Dendritic cell treated with granulocyte-macrophage colony-stimulating factor and Interleukin-4, amounts not matched to agents 40 ng/mL and 50 ng/mL, for 4 days (primary cell): ENCODE measurements around the gene AGER.
"Not testable (repeated sequence)": the region's sequence is repeated elsewhere in the genome, so short reads cannot be mapped to it uniquely, and the experiment has no call there.

Source experiments
- H3K27ac Mint-ChIP-seq: one replicate; pipeline ENCODE4 v1.8.0; 2022; ENCODE audit warnings: mild to moderate bottlenecking, mixed read lengths
- H3K27me3 Mint-ChIP-seq: one replicate; pipeline ENCODE4 v1.8.0; 2022; ENCODE audit warnings: mild to moderate bottlenecking, mixed read lengths
- H3K36me3 Mint-ChIP-seq: one replicate; pipeline ENCODE4 v1.8.0; 2022; ENCODE audit warnings: low read depth, mixed read lengths
- H3K4me1 Mint-ChIP-seq: one replicate; pipeline ENCODE4 v1.8.0; 2022; ENCODE audit warnings: low read depth, mixed read lengths
- H3K4me3 Mint-ChIP-seq: one replicate; pipeline ENCODE4 v1.8.0; 2022; ENCODE audit warnings: mild to moderate bottlenecking, moderate library complexity, mixed read lengths
- H3K9me3 Mint-ChIP-seq: one replicate; pipeline ENCODE4 v1.8.0; 2022; ENCODE audit warnings: mixed read lengths
- intact Hi-C: fragments of 100-400 bp; cut with micrococcal nuclease; formaldehyde crosslinking; loops from one replicate; pipeline ENCODE4 v1.15.0; 2022

Gene AGER

DNA sequence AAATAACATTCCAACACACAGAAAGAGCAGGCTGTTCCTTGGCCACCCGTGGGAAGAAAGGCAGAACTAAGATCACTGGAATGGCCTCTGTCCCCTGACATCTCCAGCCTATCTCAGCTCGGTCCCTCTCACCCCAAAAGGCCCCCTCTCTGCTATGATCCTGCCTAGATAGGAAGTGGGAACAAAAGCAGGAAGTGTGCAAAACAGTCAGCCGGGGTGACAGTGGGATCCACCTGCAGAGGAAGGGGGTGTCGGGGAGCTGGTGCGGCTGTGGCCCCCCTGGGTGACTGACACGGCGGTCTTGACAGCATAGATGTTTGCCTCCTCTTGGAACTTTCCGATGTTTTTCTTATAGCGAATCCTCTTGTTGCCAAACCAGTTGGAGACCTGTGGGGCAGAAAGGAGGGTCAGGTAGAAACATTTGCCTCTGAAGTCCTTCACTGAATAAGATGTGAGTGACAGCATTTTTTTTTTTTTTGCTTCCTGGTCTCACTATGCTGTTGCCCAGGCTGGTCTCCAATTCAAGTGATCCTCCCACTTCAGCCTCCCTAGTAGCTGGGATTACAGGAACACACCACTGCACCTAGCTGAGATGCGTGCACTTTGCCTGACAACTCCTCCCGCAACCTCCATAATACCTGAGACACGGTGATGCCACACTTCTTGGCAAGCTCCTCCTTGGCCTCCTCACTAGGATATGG is 3.1 kb upstream of the AGER start:
- Mint-ChIP-seq H3K9me3 (no peaks in the 10 kb centered on the region), H3K27ac (peak overlapping the region; percentile 93), H3K4me1 (peaks cover 69% of the 10 kb centered on the region), H3K4me3 (peak overlapping the region; percentile 95), H3K27me3 (no peaks in the 10 kb centered on the region), H3K36me3 (peaks cover 90% of the 10 kb centered on the region)
- intact Hi-C loops, result no loop called here

DNA sequence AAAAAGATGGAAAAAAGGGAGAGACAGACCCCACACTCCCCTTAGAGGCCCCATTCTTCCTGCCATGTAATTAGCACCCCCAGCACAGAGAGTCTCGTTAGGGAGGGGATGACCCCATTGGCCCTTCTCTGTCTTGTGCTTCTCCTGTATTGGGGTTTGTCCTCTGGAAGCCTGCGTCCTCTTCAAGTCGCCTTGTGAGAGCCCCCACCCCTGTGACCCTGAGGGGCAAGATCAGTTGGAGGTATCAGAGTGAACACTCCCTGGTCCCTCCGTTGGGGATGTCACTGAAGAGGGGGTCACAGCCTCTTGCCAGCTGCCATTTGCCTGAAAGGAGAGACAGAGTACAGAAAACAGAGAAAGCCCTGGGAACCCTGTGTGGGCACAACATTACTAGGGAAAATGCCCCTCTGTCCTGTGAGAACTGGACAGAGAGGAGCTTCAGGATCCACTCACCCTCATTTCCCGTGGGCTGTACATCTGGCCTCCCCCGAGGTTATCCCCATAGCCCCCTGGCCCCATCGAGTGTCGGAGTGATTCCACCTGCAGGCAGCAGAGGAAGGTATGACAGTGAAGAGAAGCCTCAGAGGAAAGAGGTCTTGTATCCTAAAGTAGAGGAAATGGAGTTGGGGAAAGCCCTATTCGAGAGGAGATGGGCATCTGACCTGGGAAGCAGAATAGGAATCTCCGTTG is 2.2 kb upstream of the AGER start:
- peaks cover 90% of the 10 kb centered on the region for H3K36me3 Mint-ChIP-seq
- intact Hi-C loops, H3K27me3 Mint-ChIP-seq, H3K9me3 Mint-ChIP-seq: not testable (repeated sequence)
- H3K4me3 Mint-ChIP-seq, result peak overlapping the region; percentile 95
- H3K4me1 Mint-ChIP-seq, result peaks cover 69% of the 10 kb centered on the region
- H3K27ac Mint-ChIP-seq, result peak overlapping the region; percentile 93

DNA sequence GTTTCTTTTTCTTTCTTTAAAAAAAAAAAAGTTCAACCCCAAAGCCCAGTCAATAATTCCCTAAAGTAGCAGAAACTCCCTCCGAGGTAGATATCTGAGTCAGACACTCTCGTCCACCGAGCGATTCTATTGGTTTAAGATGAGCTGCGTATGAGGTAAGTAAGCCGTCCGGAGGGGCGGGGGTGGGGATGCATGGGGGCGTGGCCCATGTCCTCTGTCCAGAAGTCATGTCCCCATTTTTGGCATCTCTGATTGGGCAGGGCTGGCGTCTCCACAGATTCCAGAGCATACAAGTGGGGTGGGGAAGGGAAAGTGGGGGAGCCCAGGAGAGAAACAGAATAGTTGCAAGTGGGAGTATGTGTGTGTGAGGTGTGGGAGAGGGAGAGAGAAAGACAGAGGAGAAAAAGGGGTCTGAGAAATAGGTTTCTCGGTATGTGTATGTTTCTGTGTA is 1.7 kb upstream of the AGER start:
- H3K27me3 Mint-ChIP-seq, intact Hi-C loops, H3K9me3 Mint-ChIP-seq: not testable (repeated sequence)
- Mint-ChIP-seq H3K36me3 (peaks cover 90% of the 10 kb centered on the region), H3K4me1 (peaks cover 69% of the 10 kb centered on the region), H3K4me3 (peak overlapping the region; percentile 65), H3K27ac (peak overlapping the region; percentile 93)

DNA sequence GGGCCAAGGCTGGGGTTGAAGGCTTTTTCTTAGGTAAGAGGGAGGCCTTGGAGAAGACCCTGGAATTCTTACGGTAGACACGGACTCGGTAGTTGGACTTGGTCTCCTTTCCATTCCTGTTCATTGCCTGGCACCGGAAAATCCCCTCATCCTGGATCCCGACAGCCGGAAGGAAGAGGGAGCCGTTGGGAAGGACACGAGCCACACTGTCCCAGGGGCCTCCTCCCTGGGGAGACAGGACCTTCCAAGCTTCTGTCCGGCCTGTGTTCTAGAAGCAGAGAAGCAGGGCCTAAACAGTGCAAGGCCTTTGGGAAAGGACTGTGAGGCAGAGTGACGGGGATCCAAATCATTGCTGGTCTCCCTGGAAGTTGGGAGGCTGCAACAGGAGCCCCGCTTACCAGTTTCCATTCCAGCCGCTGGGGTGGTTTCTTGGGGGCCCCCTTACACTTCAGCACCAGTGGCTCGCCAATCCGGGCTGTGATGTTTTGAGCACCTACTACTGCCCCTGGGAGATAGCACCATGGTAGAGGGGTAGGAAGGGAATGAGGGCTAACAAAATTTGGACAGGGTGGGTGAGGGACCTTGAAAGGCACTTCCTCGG is 470 bp downstream of the AGER start:
- intact Hi-C loops, result no loop called here
- Mint-ChIP-seq H3K4me1 (peaks cover 84% of the 10 kb centered on the region), H3K36me3 (peaks cover 93% of the 10 kb centered on the region), H3K27ac (peak overlapping the region; percentile 42), H3K9me3 (no peaks in the 10 kb centered on the region), H3K4me3 (no peak overlapping the region), H3K27me3 (no peaks in the 10 kb centered on the region)

DNA sequence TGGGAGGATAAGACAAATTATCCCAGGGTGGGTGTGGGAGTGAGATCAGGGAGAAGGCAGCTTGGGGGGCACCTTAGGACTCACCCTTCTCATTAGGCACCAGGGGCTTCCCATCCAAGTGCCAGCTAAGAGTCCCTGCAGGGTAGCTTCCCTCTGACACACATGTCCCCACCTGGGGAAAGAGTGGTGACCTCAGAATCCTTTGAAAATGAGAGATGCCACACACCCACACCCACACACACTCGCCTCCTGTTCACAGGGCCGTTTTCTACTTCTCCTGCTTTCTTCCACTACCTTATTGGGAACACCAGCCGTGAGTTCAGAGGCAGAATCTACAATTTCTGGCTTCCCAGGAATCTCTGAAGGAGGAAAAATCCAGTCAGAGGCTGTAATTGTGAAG is 1.0 kb downstream of the AGER start:
- H3K27ac Mint-ChIP-seq, result peak overlapping the region; percentile 69
- no peak overlapping the region for H3K4me3 Mint-ChIP-seq
- H3K4me1 Mint-ChIP-seq, result peaks cover 82% of the 10 kb centered on the region
- no peaks in the 10 kb centered on the region for H3K27me3 Mint-ChIP-seq
- intact Hi-C loops, result no loop called here
- H3K36me3 Mint-ChIP-seq, result peaks cover 93% of the 10 kb centered on the region
- no peaks in the 10 kb centered on the region for H3K9me3 Mint-ChIP-seq

DNA sequence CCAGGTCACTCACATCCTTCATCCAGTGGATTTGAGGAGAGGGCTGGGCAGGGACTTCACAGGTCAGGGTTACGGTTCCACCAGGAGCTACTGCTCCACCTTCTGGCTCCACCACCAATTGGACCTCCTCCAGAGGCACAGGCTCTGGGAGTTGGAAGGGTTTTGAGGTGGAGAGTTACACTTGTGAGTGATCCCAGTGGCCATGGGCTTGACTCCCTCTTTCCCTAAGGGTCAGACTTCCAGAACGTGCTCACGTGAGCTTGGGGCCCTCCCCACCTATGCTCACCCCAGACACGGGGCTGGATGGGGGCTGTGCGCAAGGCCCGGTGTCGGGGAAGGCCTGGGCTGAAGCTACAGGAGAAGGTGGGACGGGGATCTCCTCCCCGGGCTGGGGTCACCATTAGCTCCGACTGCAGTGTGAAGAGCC is 1.5 kb downstream of the AGER start:
- Mint-ChIP-seq H3K36me3 (peaks cover 90% of the 10 kb centered on the region), H3K27me3 (no peaks in the 10 kb centered on the region), H3K9me3 (no peaks in the 10 kb centered on the region), H3K27ac (peak overlapping the region; percentile 69), H3K4me1 (peaks cover 77% of the 10 kb centered on the region), H3K4me3 (no peak overlapping the region)
- intact Hi-C loops, result no loop called here

DNA sequence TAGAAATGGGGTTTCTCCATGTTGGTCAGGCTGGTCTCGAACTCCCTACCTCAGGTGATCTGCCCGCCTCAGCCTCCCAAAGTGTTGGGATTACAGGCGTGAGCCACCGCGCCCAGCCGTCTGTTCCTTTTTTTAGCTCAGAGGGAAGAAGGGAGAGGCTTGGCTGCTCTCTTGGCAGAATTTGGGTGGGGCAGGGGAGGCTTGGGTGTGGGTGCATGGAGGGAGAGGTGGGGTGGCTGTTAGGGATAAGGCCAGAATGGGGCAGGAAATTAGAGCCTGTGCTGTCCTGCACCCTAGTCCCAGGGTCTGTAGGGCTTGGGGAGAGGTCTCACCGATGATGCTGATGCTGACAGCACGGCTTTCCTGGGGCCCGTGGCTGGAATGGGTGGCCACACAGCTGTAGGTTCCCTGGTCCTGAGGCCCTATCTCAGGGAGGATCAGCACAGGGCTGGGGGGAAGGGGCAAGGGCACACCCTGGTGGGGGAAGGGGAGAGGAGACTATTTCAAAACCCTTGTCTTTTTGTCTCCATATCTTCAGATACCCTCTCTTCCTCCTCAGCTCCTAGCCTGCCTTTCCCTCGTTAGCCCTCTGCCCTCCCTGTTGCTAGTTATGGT is 2.0 kb downstream of the AGER start:
- intact Hi-C loops, result no loop called here
- Mint-ChIP-seq H3K27ac (peak overlapping the region; percentile 69), H3K9me3 (no peaks in the 10 kb centered on the region), H3K4me1 (peaks cover 74% of the 10 kb centered on the region), H3K27me3 (no peaks in the 10 kb centered on the region), H3K4me3 (no peak overlapping the region), H3K36me3 (peaks cover 84% of the 10 kb centered on the region)

DNA sequence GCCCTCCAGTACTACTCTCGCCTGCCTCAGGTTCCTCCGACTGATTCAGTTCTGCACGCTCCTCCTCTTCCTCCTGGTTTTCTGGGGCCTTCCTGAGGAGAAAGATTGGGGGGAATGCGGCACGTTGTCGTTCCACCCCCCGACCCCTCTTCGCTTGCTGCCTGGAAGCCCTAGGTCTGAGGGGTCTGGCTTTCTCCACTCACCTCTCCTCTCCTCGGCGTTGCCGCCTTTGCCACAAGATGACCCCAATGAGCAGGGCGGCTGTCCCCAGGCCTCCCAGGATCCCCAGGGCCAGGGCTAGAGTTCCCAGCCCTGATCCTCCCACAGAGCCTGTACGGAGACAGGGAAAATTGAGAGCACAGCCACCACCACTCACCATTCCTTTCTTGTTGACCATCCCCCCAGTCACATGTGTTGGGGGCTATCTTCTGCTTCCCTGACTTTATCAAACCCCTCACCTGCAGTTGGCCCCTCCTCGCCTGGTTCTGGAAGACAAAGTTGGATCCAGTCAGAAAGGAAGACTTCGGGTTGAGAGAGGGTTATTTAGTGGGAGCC is 2.8 kb downstream of the AGER start:
- peaks cover 76% of the 10 kb centered on the region for H3K36me3 Mint-ChIP-seq
- intact Hi-C loops, result no loop called here
- H3K27ac Mint-ChIP-seq, result peak overlapping the region; percentile 86
- no peak overlapping the region for H3K4me3 Mint-ChIP-seq
- no peaks in the 10 kb centered on the region for H3K9me3 Mint-ChIP-seq
- no peaks in the 10 kb centered on the region for H3K27me3 Mint-ChIP-seq
- H3K4me1 Mint-ChIP-seq, result peaks cover 74% of the 10 kb centered on the region

DNA sequence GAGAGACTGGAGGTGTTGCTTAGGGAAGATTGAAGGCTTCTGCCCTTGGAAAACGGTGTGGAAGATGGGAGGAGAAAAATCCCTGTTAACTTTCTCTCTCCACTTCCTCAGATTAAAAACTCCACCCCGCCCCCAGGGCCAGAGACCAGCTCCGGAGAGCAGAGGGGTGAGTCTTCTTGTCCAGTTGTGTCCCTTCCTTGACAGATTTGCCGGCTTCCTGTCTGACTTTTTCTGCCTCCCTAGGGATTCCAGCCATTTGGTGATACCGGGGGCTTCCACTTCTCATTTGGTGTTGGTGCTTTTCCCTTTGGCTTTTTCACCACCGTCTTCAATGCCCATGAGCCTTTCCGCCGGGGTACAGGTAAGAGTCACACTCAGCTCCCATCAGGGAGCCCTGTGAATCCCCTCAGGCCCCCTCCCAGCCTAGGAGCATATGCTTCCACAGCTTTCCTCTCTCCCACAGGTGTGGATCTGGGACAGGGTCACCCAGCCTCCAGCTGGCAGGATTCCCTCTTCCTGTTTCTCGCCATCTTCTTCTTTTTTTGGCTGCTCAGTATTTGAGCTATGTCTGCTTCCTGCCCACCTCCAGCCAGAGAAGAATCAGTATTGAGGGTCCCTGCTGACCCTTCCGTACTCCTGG is 4.2 kb downstream of the AGER start:
- Mint-ChIP-seq H3K27ac (peak overlapping the region; percentile 86), H3K4me1 (peaks cover 75% of the 10 kb centered on the region), H3K36me3 (peaks cover 73% of the 10 kb centered on the region)

DNA sequence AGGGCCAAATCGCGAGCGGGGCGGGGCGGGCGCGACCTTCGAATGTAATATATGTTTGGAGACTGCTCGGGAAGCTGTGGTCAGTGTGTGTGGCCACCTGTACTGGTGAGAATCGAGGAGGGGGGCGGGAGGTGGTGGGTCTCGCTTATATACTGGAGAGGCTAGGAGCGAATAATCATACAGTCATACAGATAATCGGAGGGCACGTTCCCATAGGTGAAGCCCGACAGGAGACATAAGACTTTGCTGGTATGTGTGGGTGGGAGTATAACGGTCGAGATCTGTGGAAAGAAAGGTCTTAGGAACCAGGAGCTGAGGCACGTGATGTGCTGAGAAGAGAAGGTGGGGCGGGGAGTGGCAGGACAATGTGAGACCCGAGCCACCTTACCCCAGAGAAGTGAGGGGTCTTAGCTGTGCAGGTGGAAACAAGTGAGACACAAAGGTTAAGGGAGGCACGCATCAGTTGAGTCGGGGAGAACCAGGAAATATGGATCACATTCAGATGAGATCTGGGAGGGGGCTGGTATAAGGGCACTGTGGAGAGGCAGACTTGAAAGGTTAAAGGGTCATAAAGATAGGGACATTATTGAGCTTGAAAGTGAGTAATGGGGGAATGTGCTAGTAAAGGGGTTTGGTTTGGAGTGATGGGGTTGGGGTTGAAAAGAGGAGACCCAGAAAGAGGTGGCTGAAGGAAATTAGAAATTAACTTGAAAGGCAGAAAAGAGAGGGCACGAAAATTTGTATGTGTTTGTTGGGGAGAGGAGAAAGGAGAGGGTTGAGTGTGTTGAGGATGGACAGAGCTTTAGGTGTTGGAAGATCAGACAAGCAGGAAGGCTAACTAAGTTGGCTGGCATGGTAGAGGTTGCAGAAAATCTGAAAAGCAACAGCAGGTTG is 5.3 kb downstream of the AGER start:
- Mint-ChIP-seq H3K27ac (peak overlapping the region; percentile 86), H3K9me3 (no peaks in the 10 kb centered on the region), H3K36me3 (peaks cover 66% of the 10 kb centered on the region), H3K4me3 (peak overlapping the region; percentile 91), H3K27me3 (no peaks in the 10 kb centered on the region), H3K4me1 (peaks cover 79% of the 10 kb centered on the region)
- intact Hi-C loops, result loop anchor here (1.0 to 5.0 kb wide), 2 partner anchors 17 to 51 kb away; partner anchors contain the start of gene ATF6B

More for the DNA sequence above, 4.2 kb downstream of the AGER start:
- intact Hi-C loops, result loop anchor here (5.0 kb wide), 1 partner anchor 53 kb away; the partner anchor contains the start of gene ATF6B
- H3K9me3 Mint-ChIP-seq, result no peaks in the 10 kb centered on the region
- H3K4me3 Mint-ChIP-seq, result peak overlapping the region; percentile 91
- no peaks in the 10 kb centered on the region for H3K27me3 Mint-ChIP-seq

DNA sequence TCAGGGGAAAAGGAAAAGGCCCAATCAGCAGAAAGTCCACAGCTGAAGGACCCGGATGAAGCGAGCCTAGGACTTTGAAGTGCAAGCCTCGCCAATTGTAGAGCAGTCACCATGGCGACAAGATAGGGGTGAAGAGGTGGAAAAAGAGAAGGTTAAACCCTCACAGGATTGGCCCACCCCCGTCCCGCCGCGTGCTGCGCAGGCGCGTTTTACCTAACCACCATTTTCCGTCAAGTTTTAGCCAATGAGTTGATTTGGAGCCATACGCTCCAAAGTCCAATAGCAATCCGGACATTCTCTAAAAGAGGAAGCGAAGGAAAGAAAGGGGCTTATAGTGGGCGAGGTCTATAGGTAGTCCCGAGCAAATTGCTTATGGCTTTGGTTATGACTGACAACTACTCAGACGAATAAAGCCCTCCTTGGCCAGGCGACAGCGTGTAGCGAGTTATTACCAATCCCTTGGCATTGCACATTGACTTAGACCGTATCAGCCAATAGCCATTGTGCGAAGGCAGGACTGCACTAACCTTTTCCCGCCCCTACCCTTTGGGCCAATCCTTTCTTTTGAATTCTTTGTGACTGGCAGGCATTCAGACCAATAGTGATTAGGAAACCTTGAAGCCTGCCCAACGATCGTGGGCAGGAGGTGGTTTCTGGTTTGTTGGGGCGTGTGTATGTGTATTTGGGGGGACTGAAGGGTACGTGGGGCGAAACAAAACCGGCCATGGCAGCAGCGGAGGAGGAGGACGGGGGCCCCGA is 6.1 kb downstream of the AGER start, which contains the start of gene RNF5:
TSS of gene RNF5 (plus strand) at position 618 of the 759 bp plus-strand sequence. CDS start at position 725, 107 bp downstream.
- H3K27ac Mint-ChIP-seq, result peak within 1 kb of the TSS; percentile 86
- no peaks in the 10 kb centered on the region for H3K27me3 Mint-ChIP-seq
- no peaks in the 10 kb centered on the region for H3K9me3 Mint-ChIP-seq
- peaks cover 84% of the 10 kb centered on the region for H3K4me1 Mint-ChIP-seq
- intact Hi-C loops, result loop anchor here (1.0 to 5.0 kb wide), 2 partner anchors 17 to 51 kb away; partner anchors contain the start of gene ATF6B
- peaks cover 58% of the 10 kb centered on the region for H3K36me3 Mint-ChIP-seq
- peak within 1 kb of the TSS; percentile 91 for H3K4me3 Mint-ChIP-seq
